SU-DHL-6 (cell line): ENCODE measurements around the gene CDKAL1.

ENCODE experiments used
- EZH2phosphoT487 ChIP-seq: fragments of 200-600 bp; sonication (generic), shearing (Covaris generic); conservative IDR thresholded peaks from 2 replicates; pipeline ENCODE4 v1.6.1; 2018; ENCODE audit warnings: mild to moderate bottlenecking, antibody characterized with exemption, low read length, moderate library complexity, mixed read lengths
- TF ChIP-seq, protein P1 (sequence below): fragments of 200-600 bp; sonication (generic); IDR thresholded peaks from one replicate; pipeline ENCODE4 v1.5.1; 2017; ENCODE audit warnings: antibody characterized with exemption, mild to moderate bottlenecking, low read length, moderate library complexity; ENCODE audit not compliant: insufficient read depth, poor library complexity, severe bottlenecking

DNA sequence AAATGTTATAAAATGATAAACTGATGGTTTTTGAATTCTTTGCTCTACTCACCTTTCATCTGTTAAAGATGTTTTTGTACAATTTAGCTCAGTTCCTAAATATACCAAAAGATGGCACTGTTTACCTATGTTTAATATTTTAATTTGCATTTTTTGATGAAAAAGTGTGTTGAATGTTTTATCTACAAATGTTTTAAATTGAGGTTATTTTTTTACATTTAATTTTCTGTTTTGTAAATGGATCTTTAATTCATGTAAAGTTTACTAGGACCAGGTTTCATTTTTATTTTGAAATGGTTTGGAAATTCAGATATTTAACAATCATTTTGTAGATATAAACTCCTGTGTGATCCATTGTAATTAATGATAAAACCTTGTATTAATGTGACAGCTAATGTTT is 30.0 kb downstream of the CDKAL1 start:
- TF ChIP-seq, protein P1, sequence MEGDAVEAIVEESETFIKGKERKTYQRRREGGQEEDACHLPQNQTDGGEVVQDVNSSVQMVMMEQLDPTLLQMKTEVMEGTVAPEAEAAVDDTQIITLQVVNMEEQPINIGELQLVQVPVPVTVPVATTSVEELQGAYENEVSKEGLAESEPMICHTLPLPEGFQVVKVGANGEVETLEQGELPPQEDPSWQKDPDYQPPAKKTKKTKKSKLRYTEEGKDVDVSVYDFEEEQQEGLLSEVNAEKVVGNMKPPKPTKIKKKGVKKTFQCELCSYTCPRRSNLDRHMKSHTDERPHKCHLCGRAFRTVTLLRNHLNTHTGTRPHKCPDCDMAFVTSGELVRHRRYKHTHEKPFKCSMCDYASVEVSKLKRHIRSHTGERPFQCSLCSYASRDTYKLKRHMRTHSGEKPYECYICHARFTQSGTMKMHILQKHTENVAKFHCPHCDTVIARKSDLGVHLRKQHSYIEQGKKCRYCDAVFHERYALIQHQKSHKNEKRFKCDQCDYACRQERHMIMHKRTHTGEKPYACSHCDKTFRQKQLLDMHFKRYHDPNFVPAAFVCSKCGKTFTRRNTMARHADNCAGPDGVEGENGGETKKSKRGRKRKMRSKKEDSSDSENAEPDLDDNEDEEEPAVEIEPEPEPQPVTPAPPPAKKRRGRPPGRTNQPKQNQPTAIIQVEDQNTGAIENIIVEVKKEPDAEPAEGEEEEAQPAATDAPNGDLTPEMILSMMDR: peak; percentile 63
- TF ChIP-seq EZH2phosphoT487: no peak
